ENCODE data around the gene ERCC2. TPM values are rescaled to one million over a fixed set of nuclear protein-coding genes. Genes with fewer than 3 reads are reported as not detected.

ERCC2 gene
- total RNA-seq, 6 donors from 2014 or later: 7.4 to 19.1 (median 13.0) TPM

- no peak for TF ChIP-seq POLR2A (IDR thresholded peaks at IDR 0.05)
- TF ChIP-seq CTCF (IDR thresholded peaks at IDR 0.05): no peak
- TF ChIP-seq POLR2AphosphoS5 (IDR thresholded peaks at IDR 0.05): no peak
- TF ChIP-seq EP300 (IDR thresholded peaks at IDR 0.05): no peak
- Histone ChIP-seq H3K4me3 (no peak overlapping the region), H3K4me1 (no peaks in the 10 kb centered on the region), H3K27ac (no peak overlapping the region), H3K9me3 (no peaks in the 10 kb centered on the region), H3K36me3 (peaks cover 0 to 39% (median 23%) of the 10 kb centered on the region in 4 donors), H3K27me3 (peaks cover 0 to 5% (median 2%) of the 10 kb centered on the region in 4 donors)
- ATAC-seq (ENCODE audit: low FRiP score in 2 of 2) (no peak), DNase-seq (no peak)
- WGBS, 2 donors: 86 to 93% methylated on average over 16 to 17 of the region's 17 CpGs
These were observed 19.8 kb downstream of the ERCC2 start for GRCh38 chr19:45350477-45351058.

- peaks cover 0 to 5% (median 2%) of the 10 kb centered on the region in 4 donors for H3K27me3 ChIP-seq
- no peak overlapping the region for H3K4me3 ChIP-seq
- TF ChIP-seq CTCF (IDR thresholded peaks at IDR 0.05) (no peak), EP300 (IDR thresholded peaks at IDR 0.05) (no peak), POLR2AphosphoS5 (IDR thresholded peaks at IDR 0.05) (no peak), POLR2A (IDR thresholded peaks at IDR 0.05) (no peak)
- H3K9me3 ChIP-seq: no peaks in the 10 kb centered on the region
- no peak for ATAC-seq (ENCODE audit: low FRiP score in 2 of 2)
- H3K4me1 ChIP-seq: no peaks in the 10 kb centered on the region
- H3K27ac ChIP-seq: no peak overlapping the region
- no peak for DNase-seq
- WGBS, 2 donors: 89 to 90% methylated on average over 14 to 16 of the region's 17 CpGs
- H3K36me3 ChIP-seq: peaks cover 0 to 36% (median 20%) of the 10 kb centered on the region in 4 donors
These were observed 20.9 kb downstream of the ERCC2 start for GRCh38 chr19:45349430-45349941.

- H3K27me3 ChIP-seq: peaks cover 0 to 5% (median 2%) of the 10 kb centered on the region in 4 donors
- H3K9me3 ChIP-seq: no peaks in the 10 kb centered on the region
- H3K4me3 ChIP-seq: no peak overlapping the region
- TF ChIP-seq CTCF (IDR thresholded peaks at IDR 0.05): no peak
- TF ChIP-seq EP300 (IDR thresholded peaks at IDR 0.05): no peak
- TF ChIP-seq POLR2A (IDR thresholded peaks at IDR 0.05): no peak
- no peak for TF ChIP-seq POLR2AphosphoS5 (IDR thresholded peaks at IDR 0.05)
- no peaks in the 10 kb centered on the region for H3K4me1 ChIP-seq
- no peak overlapping the region for H3K27ac ChIP-seq
- WGBS, 2 donors: 76 to 81% methylated on average over 3 of the region's 3 CpGs
- DNase-seq (no peak), ATAC-seq (ENCODE audit: low FRiP score in 2 of 2) (no peak)
- H3K36me3 ChIP-seq: peaks cover 0 to 31% (median 19%) of the 10 kb centered on the region in 4 donors
These were observed 21.3 kb downstream of the ERCC2 start for GRCh38 chr19:45349126-45349415.

GRCh38 chr19:45348367-45349125 is 21.8 kb downstream of the ERCC2 start:
- H3K27ac ChIP-seq: no peak overlapping the region
- no peaks in the 10 kb centered on the region for H3K9me3 ChIP-seq
- no peaks in the 10 kb centered on the region for H3K4me1 ChIP-seq
- TF ChIP-seq POLR2A (IDR thresholded peaks at IDR 0.05) (no peak), POLR2AphosphoS5 (IDR thresholded peaks at IDR 0.05) (no peak), CTCF (IDR thresholded peaks at IDR 0.05) (no peak), EP300 (IDR thresholded peaks at IDR 0.05) (no peak)
- ATAC-seq (ENCODE audit: low FRiP score in 2 of 2) (no peak), DNase-seq (no peak)
- H3K36me3 ChIP-seq: peaks cover 0 to 26% (median 16%) of the 10 kb centered on the region in 4 donors
- 85 to 88% methylated on average over 17 to 19 of the region's 23 CpGs for WGBS, 2 donors
- no peak overlapping the region for H3K4me3 ChIP-seq
- H3K27me3 ChIP-seq: peaks cover 0 to 5% (median 2%) of the 10 kb centered on the region in 4 donors

Measured in upper lobe of left lung (tissue), 6 donors.